ENCODE data around the gene GPR17.

Gene GPR17

DNA sequence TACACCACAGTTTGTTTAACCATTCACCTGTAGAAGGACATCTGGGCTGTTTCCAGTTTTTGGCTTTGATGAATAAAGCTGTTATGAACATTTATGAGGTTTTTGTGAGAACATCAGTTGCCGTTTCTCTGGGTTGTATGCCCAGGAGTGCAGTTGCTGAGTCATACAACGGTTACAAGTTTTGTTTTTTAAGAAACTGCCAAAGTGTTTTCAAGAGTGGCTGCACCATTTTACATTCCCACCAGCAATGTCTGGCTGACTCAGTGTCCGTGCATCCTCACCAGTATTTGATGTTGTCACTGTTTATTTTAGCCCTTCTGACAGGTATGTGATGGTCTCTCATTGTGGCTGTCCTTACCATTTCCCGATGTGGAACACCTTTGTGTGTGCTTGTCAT lies 48.0 kb upstream of the GPR17 start (continued):
- TF ChIP-seq CSRNP3 (CRISPR knock-in tag; IDR thresholded peaks at IDR 0.05) = no peak
- no peak for TF ChIP-seq SNAI2 (CRISPR knock-in tag; IDR thresholded peaks at IDR 0.05)
- no peak for TF ChIP-seq ISL1 (CRISPR knock-in tag; IDR thresholded peaks at IDR 0.05)
- TF ChIP-seq GLIS3 (CRISPR knock-in tag; IDR thresholded peaks at IDR 0.05) = no peak
- TF ChIP-seq TSHZ2 (CRISPR knock-in tag; IDR thresholded peaks at IDR 0.05) = no peak

GRCh38 chr2:127598711-127599110 lies 47.2 kb upstream of the GPR17 start:
- no peak for TF ChIP-seq ARNTL (CRISPR knock-in tag; IDR thresholded peaks at IDR 0.05; ENCODE audit: borderline replicate concordance, low read depth)
- no peak for TF ChIP-seq ZFP30 (CRISPR knock-in tag; IDR thresholded peaks at IDR 0.05)
- TF ChIP-seq ZNF8 (CRISPR knock-in tag; IDR thresholded peaks at IDR 0.05) = no peak
- TF ChIP-seq TCF4 (CRISPR knock-in tag; IDR thresholded peaks at IDR 0.05; ENCODE audit: borderline replicate concordance) = no peak
- TF ChIP-seq ZNF565 (CRISPR knock-in tag; conservative IDR thresholded peaks at IDR 0.05; ENCODE audit: low read depth) = no peak
- no peak for TF ChIP-seq CREB5 (CRISPR knock-in tag; IDR thresholded peaks at IDR 0.05; ENCODE audit: low read depth)
- TF ChIP-seq CSDC2 (CRISPR knock-in tag; IDR thresholded peaks at IDR 0.05) = no peak
- TF ChIP-seq ZNF70 (CRISPR knock-in tag; IDR thresholded peaks at IDR 0.05) = no peak
- no peak for TF ChIP-seq PATZ1 (CRISPR knock-in tag; IDR thresholded peaks at IDR 0.05; ENCODE audit: borderline replicate concordance)
- no peak for TF ChIP-seq TSHZ2 (CRISPR knock-in tag; IDR thresholded peaks at IDR 0.05)
- ATAC-seq = no peak

DNA sequence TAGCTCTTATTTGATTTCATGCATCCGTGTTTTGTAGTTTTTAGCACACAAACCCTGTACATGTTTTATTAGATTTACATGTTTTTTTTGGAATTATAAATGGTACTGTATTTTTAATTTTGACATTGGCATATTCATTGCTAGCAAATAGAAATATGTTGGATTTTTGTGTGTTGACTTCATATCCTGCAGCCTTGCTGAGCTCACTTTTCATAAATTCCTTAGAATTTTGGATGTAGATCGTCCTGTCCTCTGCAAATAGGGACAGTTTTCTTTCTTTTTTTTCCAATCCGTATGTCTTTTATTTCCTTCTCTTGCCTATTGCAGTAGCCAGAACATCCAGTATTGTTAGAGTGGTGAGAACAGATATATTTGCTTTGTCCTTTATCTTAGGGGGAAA lies 46.7 kb upstream of the GPR17 start:
- ATAC-seq = no peak; the same call in 1 of the 3 replicates
- TF ChIP-seq TSHZ2 (CRISPR knock-in tag; IDR thresholded peaks at IDR 0.05) (no peak), GLIS3 (CRISPR knock-in tag; IDR thresholded peaks at IDR 0.05) (no peak), ISL1 (CRISPR knock-in tag; IDR thresholded peaks at IDR 0.05) (no peak), ARNTL (CRISPR knock-in tag; IDR thresholded peaks at IDR 0.05; ENCODE audit: borderline replicate concordance, low read depth) (no peak), ZFP30 (CRISPR knock-in tag; IDR thresholded peaks at IDR 0.05) (no peak), PPARA (CRISPR knock-in tag; IDR thresholded peaks at IDR 0.05; ENCODE audit: borderline replicate concordance) (no peak), ESRRG (CRISPR knock-in tag; IDR thresholded peaks at IDR 0.05) (no peak), ZNF565 (CRISPR knock-in tag; conservative IDR thresholded peaks at IDR 0.05; ENCODE audit: low read depth) (no peak), CSDC2 (CRISPR knock-in tag; IDR thresholded peaks at IDR 0.05) (no peak), TOX (CRISPR knock-in tag; IDR thresholded peaks at IDR 0.05; ENCODE audit: borderline replicate concordance) (no peak), PATZ1 (CRISPR knock-in tag; IDR thresholded peaks at IDR 0.05; ENCODE audit: borderline replicate concordance) (no peak), ZNF8 (CRISPR knock-in tag; IDR thresholded peaks at IDR 0.05) (no peak), CSRNP3 (CRISPR knock-in tag; IDR thresholded peaks at IDR 0.05) (no peak), ZNF70 (CRISPR knock-in tag; IDR thresholded peaks at IDR 0.05) (no peak)

Data from SK-N-SH treated with all-trans-retinoic acid at 6 μM for 48 hours (cell line).